CD4-positive, CD25-positive, alpha-beta regulatory T cell (primary cell): Measurements from ENCODE around the gene TRAF6. TPM values are rescaled to one million over a fixed set of nuclear protein-coding genes. Genes with fewer than 3 reads are reported as not detected.
"Not testable (repeated sequence)": the region's sequence is repeated elsewhere in the genome, so short reads cannot be mapped to it uniquely, and the experiment has no call there.

Experiments
- ATAC-seq, 2 donors: fragments of 150-1000 bp; cut with Tn5 transposase; one replicate each; pipeline ENCODE4 v1.10.0; 2021; ENCODE audit warnings: low read depth in 2 of 2, moderate number of reproducible peaks in 2 of 2, moderate library complexity in 1 of 2
- DNase-seq, 3 donors: peaks; one replicate each; pipeline versions ENCODE4 v3.0.0 to v3.0.0-alpha.2; 2012 to 2022; ENCODE audit warnings: mixed read lengths in 1 of 3
- H3K27ac ChIP-seq: one replicate; pipeline ENCODE4 v1.7.0; 2013; ENCODE audit warnings: mild to moderate bottlenecking, low read length; ENCODE audit not compliant: insufficient read depth, poor library complexity, severe bottlenecking
- H3K27me3 ChIP-seq: one replicate; pipeline ENCODE4 v1.7.0; 2013; ENCODE audit warnings: low read length; ENCODE audit not compliant: control insufficient read depth, insufficient read depth
- H3K36me3 ChIP-seq: one replicate; pipeline ENCODE4 v1.7.0; 2013; ENCODE audit warnings: mild to moderate bottlenecking, low read length, moderate library complexity; ENCODE audit not compliant: control insufficient read depth, insufficient read depth
- H3K4me1 ChIP-seq: 2 replicates; pipeline ENCODE4 v1.7.0; 2013; ENCODE audit warnings: mild to moderate bottlenecking, low read length; ENCODE audit not compliant: insufficient read depth, control insufficient read depth, poor library complexity, severe bottlenecking
- H3K4me3 ChIP-seq: one replicate; pipeline ENCODE4 v1.7.0; 2013; ENCODE audit warnings: low read depth, mild to moderate bottlenecking, low read length, moderate library complexity
- H3K9me3 ChIP-seq, 2 experiments: 1 replicate in 1 of 2; 2 replicates in 1 of 2; pipeline ENCODE4 v1.7.0; 2013; ENCODE audit warnings: low read length in 2 of 2, mild to moderate bottlenecking in 1 of 2, moderate library complexity in 1 of 2; ENCODE audit not compliant: control insufficient read depth in 2 of 2
- H3K27ac Mint-ChIP-seq, 3 donors: one replicate each; pipeline ENCODE4 v1.8.0; 2020 to 2022; ENCODE audit warnings: mild to moderate bottlenecking in 3 of 3, mixed read lengths in 3 of 3, moderate library complexity in 2 of 3
- H3K27me3 Mint-ChIP-seq: one replicate; pipeline ENCODE4 v1.8.0; 2022; ENCODE audit warnings: mild to moderate bottlenecking, mixed read lengths
- H3K36me3 Mint-ChIP-seq: one replicate; pipeline ENCODE4 v1.8.0; 2020; ENCODE audit warnings: mixed read lengths
- H3K4me1 Mint-ChIP-seq, 4 donors: one replicate each; pipeline ENCODE4 v1.8.0; 2020 to 2022; ENCODE audit warnings: mixed read lengths in 4 of 4, mild to moderate bottlenecking in 1 of 4
- H3K4me3 Mint-ChIP-seq, 4 donors: one replicate each; pipeline ENCODE4 v1.8.0; 2020 to 2022; ENCODE audit warnings: mild to moderate bottlenecking in 4 of 4, mixed read lengths in 4 of 4, moderate library complexity in 3 of 4
- H3K9me3 Mint-ChIP-seq, 7 donors: one replicate each; pipeline ENCODE4 v1.8.0; 2020 to 2022; ENCODE audit warnings: mixed read lengths in 7 of 7, mild to moderate bottlenecking in 3 of 7, moderate library complexity in 2 of 7
- polyA plus RNA-seq, 4 donors: library from polyadenylated mRNA; unstranded; fragments of 300-500 nt; fragmentation: Illumina TruSeq; gene quantifications; one replicate each; pipeline ENCODE4 v1.2.3, GENCODE V29; 2021
- total RNA-seq: library from RNA; stranded (reverse); gene quantifications from one replicate; pipeline ENCODE4 v1.2.3, GENCODE V29; 2022

TRAF6 gene
- total and polyA plus RNA-seq, 5 donors from 2014 or later, result 6.3 to 29.7 (median 10.6) TPM

DNA sequence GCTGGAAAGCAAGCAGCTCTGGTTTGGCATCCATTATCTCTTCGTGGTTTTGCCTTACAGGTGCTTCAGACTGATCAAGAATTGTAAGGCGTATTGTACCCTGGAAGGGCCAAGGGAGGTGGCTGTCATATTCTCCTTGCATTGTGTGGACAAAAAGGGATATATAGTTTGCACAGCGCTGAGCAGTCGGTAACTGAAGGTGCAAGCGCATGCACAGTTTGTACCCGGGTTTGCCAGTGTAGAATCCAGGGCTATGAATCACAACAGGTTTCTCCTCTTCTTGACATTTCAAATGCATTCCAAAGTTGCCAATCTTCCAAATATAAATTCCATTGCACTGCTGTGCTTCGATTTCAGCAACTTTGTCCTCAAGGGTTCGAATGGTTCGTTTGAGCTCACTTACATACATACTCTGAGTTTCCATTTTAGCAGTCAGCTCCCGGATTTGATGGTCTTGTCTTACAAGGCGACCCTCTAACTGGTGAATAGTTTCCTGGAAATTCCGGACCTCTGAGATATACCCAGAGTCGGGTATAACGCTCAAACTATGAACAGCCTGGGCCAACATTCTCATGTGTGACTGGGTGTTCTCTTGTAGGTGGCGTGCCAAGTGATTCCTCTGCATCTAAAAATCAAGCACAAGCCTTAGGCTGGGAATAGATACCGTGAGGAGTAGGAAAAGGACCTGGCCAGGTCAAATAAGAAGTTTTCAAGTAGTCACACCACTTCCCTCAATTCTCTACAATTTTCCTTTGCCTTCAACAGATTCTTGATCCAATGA is 19.9 kb downstream of the TRAF6 start:
- ATAC-seq (no peak), DNase-seq (no peak)
- H3K36me3 Mint-ChIP-seq, result peaks cover 37% of the 10 kb centered on the region
- no peak overlapping the region for H3K4me3 Mint-ChIP-seq
- no peaks in the 10 kb centered on the region for H3K9me3 ChIP-seq
- no peaks in the 10 kb centered on the region for H3K9me3 Mint-ChIP-seq
- peaks cover 56% of the 10 kb centered on the region for H3K36me3 ChIP-seq
- H3K27me3 ChIP-seq, result no peaks in the 10 kb centered on the region
- no peaks in the 10 kb centered on the region for H3K27me3 Mint-ChIP-seq
- H3K27ac ChIP-seq, result no peak overlapping the region
- peaks cover 15% of the 10 kb centered on the region for H3K4me1 ChIP-seq
- no peak overlapping the region for H3K4me3 ChIP-seq
- H3K4me1 Mint-ChIP-seq, result peaks cover 16 to 35% (median 24%) of the 10 kb centered on the region in 4 donors
- peak overlapping the region in 1 of 3 donors; percentile 17 for H3K27ac Mint-ChIP-seq

DNA sequence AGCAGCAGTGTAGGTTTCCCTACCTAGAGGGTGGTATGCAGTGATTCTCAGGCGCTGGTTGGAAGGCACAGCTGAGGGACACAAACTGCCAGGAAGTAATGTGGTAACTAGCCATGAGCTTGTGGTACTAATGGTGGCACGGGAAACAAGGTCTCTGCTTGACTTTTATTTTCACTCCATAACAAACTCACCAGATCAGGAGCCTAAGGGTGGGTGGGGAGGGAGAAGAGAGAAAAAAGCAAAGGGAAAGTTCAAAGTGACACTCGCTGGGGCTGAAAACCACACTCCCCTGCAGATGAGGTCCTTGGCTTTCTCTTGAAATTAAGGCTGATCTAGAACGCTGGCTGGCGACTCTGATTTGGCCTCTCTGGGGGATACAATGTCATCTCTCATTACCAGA is 22.0 kb downstream of the TRAF6 start:
- H3K4me3 ChIP-seq, result no peak overlapping the region
- peaks cover 15% of the 10 kb centered on the region for H3K4me1 ChIP-seq
- Mint-ChIP-seq H3K9me3 (no peaks in the 10 kb centered on the region), H3K4me3 (peak overlapping the region in 1 of 4 donors; percentile 39), H3K4me1 (peaks cover 16 to 32% (median 22%) of the 10 kb centered on the region in 4 donors), H3K36me3 (peaks cover 41% of the 10 kb centered on the region), H3K27me3 (no peaks in the 10 kb centered on the region), H3K27ac (peak overlapping the region in 2 of 3 donors; percentile 29 to 82)
- DNase-seq (peak in 1 of 3 donors; percentile 16), ATAC-seq (no peak)
- no peaks in the 10 kb centered on the region for H3K27me3 ChIP-seq
- H3K9me3 ChIP-seq, result no peaks in the 10 kb centered on the region
- H3K27ac ChIP-seq, result peak overlapping the region; percentile 2
- H3K36me3 ChIP-seq, result peaks cover 50% of the 10 kb centered on the region

GRCh38 chr11:36487619-36488018 is 22.5 kb downstream of the TRAF6 start:
- Mint-ChIP-seq H3K4me1 (peaks cover 14 to 27% (median 20%) of the 10 kb centered on the region in 4 donors), H3K4me3 (peak overlapping the region in 1 of 4 donors; percentile 39), H3K27me3 (no peaks in the 10 kb centered on the region), H3K9me3 (no peaks in the 10 kb centered on the region), H3K36me3 (peaks cover 36% of the 10 kb centered on the region), H3K27ac (peak overlapping the region; percentile 2 to 82 (median 29))
- Histone ChIP-seq H3K4me1 (peaks cover 12% of the 10 kb centered on the region), H3K9me3 (no peaks in the 10 kb centered on the region), H3K36me3 (peaks cover 50% of the 10 kb centered on the region), H3K27me3 (no peaks in the 10 kb centered on the region), H3K4me3 (no peak overlapping the region), H3K27ac (peak overlapping the region; percentile 2)
- ATAC-seq (no peak), DNase-seq (no peak)

DNA sequence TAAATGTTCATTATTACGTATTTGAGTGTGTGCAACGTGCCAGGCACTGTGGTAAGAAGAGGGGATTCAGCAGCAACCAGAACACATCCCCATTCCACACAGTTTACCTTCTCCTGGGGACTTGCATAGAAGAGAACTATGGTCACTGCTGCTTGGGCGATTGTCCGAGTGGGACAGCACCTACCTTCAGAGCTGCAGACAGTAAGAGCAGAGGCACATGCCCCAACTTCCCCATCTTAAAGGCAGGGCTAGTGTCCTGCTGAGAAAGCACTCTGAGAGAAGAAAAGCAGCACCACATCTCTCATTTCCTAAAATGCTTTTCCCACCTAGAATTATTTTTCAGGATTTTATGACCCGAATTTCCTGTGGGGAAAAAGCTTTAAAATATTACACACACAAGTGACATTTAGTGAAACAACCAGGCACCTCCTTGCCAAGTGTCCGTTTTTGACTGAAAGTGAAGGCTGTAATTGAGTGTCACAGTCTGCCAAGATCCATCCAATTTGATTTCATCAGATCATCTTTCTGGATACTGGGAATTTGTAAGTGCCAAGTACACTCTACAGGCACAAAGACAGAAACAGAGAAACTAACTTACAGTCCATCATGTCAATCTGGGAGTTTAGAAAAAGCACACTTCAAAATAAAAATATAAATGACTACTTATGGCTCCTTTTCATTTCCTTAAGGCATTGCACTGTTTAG is 24.6 kb downstream of the TRAF6 start:
- DNase-seq (no peak), ATAC-seq (no peak)
- peaks cover 21% of the 10 kb centered on the region for H3K36me3 Mint-ChIP-seq
- Histone ChIP-seq H3K9me3 (no peaks in the 10 kb centered on the region), H3K36me3 (peaks cover 33% of the 10 kb centered on the region), H3K4me1 (peaks cover 12% of the 10 kb centered on the region), H3K27me3 (no peaks in the 10 kb centered on the region), H3K27ac (no peak overlapping the region), H3K4me3 (no peak overlapping the region)
- peaks cover 7 to 20% (median 16%) of the 10 kb centered on the region in 4 donors for H3K4me1 Mint-ChIP-seq
- H3K27me3 Mint-ChIP-seq, result no peaks in the 10 kb centered on the region
- no peaks in the 10 kb centered on the region for H3K9me3 Mint-ChIP-seq
- H3K4me3 Mint-ChIP-seq, result no peak overlapping the region
- H3K27ac Mint-ChIP-seq, result no peak overlapping the region

- not testable (repeated sequence) for ATAC-seq, DNase-seq
Measured at GRCh38 chr11:36483042-36483441, 27.0 kb downstream of the TRAF6 start.

GRCh38 chr11:36480833-36481232 is 29.2 kb downstream of the TRAF6 start:
- Mint-ChIP-seq H3K27ac (no peak overlapping the region), H3K4me1 (peaks cover 0 to 2% (median 0%) of the 10 kb centered on the region in 4 donors), H3K9me3 (no peaks in the 10 kb centered on the region), H3K27me3 (no peaks in the 10 kb centered on the region), H3K36me3 (peaks cover 15% of the 10 kb centered on the region), H3K4me3 (no peak overlapping the region)
- DNase-seq (no peak), ATAC-seq (no peak)
- H3K4me3 ChIP-seq, result no peak overlapping the region
- no peaks in the 10 kb centered on the region for H3K4me1 ChIP-seq
- H3K27ac ChIP-seq, result no peak overlapping the region
- H3K27me3 ChIP-seq, result no peaks in the 10 kb centered on the region
- no peaks in the 10 kb centered on the region for H3K9me3 ChIP-seq
- H3K36me3 ChIP-seq, result peaks cover 10% of the 10 kb centered on the region

More at GRCh38 chr11:36483042-36483441, 27.0 kb downstream of the TRAF6 start:
- H3K27me3 ChIP-seq, H3K4me3 ChIP-seq, H3K4me3 Mint-ChIP-seq, H3K27ac ChIP-seq, H3K4me1 ChIP-seq, H3K27ac Mint-ChIP-seq, H3K9me3 ChIP-seq, H3K9me3 Mint-ChIP-seq, H3K27me3 Mint-ChIP-seq: not testable (repeated sequence)
- H3K36me3 ChIP-seq, result peaks cover 17% of the 10 kb centered on the region
- H3K4me1 Mint-ChIP-seq, result peaks cover 7 to 11% (median 8%) of the 10 kb centered on the region in 4 donors
- peaks cover 14% of the 10 kb centered on the region for H3K36me3 Mint-ChIP-seq

- no peaks in the 10 kb centered on the region for H3K4me1 ChIP-seq
- H3K27me3 ChIP-seq, result no peaks in the 10 kb centered on the region
- Mint-ChIP-seq H3K36me3 (peaks cover 5% of the 10 kb centered on the region), H3K27me3 (no peaks in the 10 kb centered on the region), H3K4me1 (peaks cover 0 to 2% (median 0%) of the 10 kb centered on the region in 4 donors), H3K9me3 (no peaks in the 10 kb centered on the region), H3K4me3 (no peak overlapping the region), H3K27ac (no peak overlapping the region)
- ATAC-seq (no peak), DNase-seq (peak in 2 of 3 donors; percentile 14 to 44)
- H3K27ac ChIP-seq, result no peak overlapping the region
- H3K9me3 ChIP-seq, result no peaks in the 10 kb centered on the region
- no peak overlapping the region for H3K4me3 ChIP-seq
- no peaks in the 10 kb centered on the region for H3K36me3 ChIP-seq
Measured at GRCh38 chr11:36478700-36479329, 31.3 kb downstream of the TRAF6 start.
